BJ (cell line): ENCODE results near the gene ONECUT1. TPM values are rescaled to one million over a fixed set of nuclear protein-coding genes. Genes with fewer than 3 reads are reported as not detected.

ENCODE experiments used
- CTCF ChIA-PET: fragments of 350-600 bp; formaldehyde crosslinking; extraction: SDS; loops from one replicate; lab custom pipeline; 2021; ENCODE audit warnings: antibody characterized with exemption, inconsistent platforms; lab: Yijun Ruan, JAX
- POLR2A ChIA-PET: fragments of 300-600 bp; sonication (Branson Sonifier 250); formaldehyde crosslinking; extraction: SDS; loops from one replicate; lab custom pipeline; 2021; ENCODE audit warnings: antibody characterized with exemption; lab: Charles Lee
- DNase-seq: peaks from one replicate; pipeline ENCODE4 v3.0.0-alpha.2; 2011; ENCODE audit warnings: low read depth
- H3K27me3 ChIP-seq: 2 replicates; pipeline ENCODE4 v1.6.0; 2011; ENCODE audit warnings: low read length; ENCODE audit not compliant: control insufficient read depth, insufficient read depth
- H3K36me3 ChIP-seq: 2 replicates; pipeline ENCODE4 v1.5.1; 2011; ENCODE audit warnings: low read length; ENCODE audit not compliant: control insufficient read depth, insufficient read depth
- H3K4me3 ChIP-seq: 2 replicates; pipeline ENCODE4 v1.5.1; 2011; ENCODE audit warnings: low read depth, mild to moderate bottlenecking, control low read depth, low read length
- CTCF ChIP-seq: IDR thresholded peaks from 2 replicates; pipeline ENCODE4 v1.5.1; 2011; ENCODE audit warnings: low read depth, mild to moderate bottlenecking, control low read depth, inconsistent platforms, low read length, moderate library complexity; ENCODE audit not compliant: insufficient read depth
- polyA plus RNA-seq: library from polyadenylated mRNA; depleted of rRNA; stranded (reverse); fragments of >200 nt; gene quantifications from 2 replicates; pipeline ENCODE4 v1.2.3, GENCODE V29; 2011

ONECUT1 gene
- polyA plus RNA-seq, 1 experiment, result not detected

- TF ChIP-seq CTCF, result no peak
- Histone ChIP-seq H3K27me3 (peaks cover 84% of the 10 kb centered on the region), H3K36me3 (no peaks in the 10 kb centered on the region), H3K4me3 (no peak overlapping the region)
- no peak for DNase-seq
- CTCF ChIA-PET, result no interaction called here
- POLR2A ChIA-PET, result no interaction called here
Measured at GRCh38 chr15:52799145-52799811, 9.1 kb upstream of the ONECUT1 start.

- POLR2A ChIA-PET, result no interaction called here
- peaks cover 83% of the 10 kb centered on the region for H3K27me3 ChIP-seq
- no peaks in the 10 kb centered on the region for H3K36me3 ChIP-seq
- CTCF ChIA-PET, result interaction anchor here (1.0 kb wide), 1 partner anchor 16 kb away, joined by 3 read pairs; no protein-coding TSS in a partner anchor
- TF ChIP-seq CTCF, result no peak
- H3K4me3 ChIP-seq, result no peak overlapping the region
- no peak for DNase-seq
Measured at GRCh38 chr15:52798529-52799101, 8.5 kb upstream of the ONECUT1 start.

- CTCF ChIA-PET, result interaction anchor here (1.0 kb wide), 1 partner anchor 15 kb away, joined by 3 read pairs; no protein-coding TSS in a partner anchor
- POLR2A ChIA-PET, result no interaction called here
- no peak for DNase-seq
- peaks cover 79% of the 10 kb centered on the region for H3K27me3 ChIP-seq
- no peaks in the 10 kb centered on the region for H3K36me3 ChIP-seq
- H3K4me3 ChIP-seq, result no peak overlapping the region
- no peak for TF ChIP-seq CTCF
Measured at GRCh38 chr15:52797625-52798501, 7.7 kb upstream of the ONECUT1 start.

GRCh38 chr15:52796753-52797520 lies 6.8 kb upstream of the ONECUT1 start:
- Histone ChIP-seq H3K36me3 (no peaks in the 10 kb centered on the region), H3K4me3 (no peak overlapping the region), H3K27me3 (peaks cover 71% of the 10 kb centered on the region)
- no peak for DNase-seq
- CTCF ChIA-PET, result no interaction called here
- no peak for TF ChIP-seq CTCF
- POLR2A ChIA-PET, result no interaction called here
